GM18498 (cell line): ENCODE data around the gene WNK2.
A peak's percentile ranks its signal among the peaks of the same experiment; 100 is the strongest.
"Not testable (repeated sequence)": the region's sequence is repeated elsewhere in the genome, so short reads cannot be mapped to it uniquely, and the experiment has no call there.

Experiments
- ATAC-seq: cut with Tn5 transposase; IDR thresholded peaks from one replicate; pipeline ENCODE4 v1.9.1; 2021; ENCODE audit warnings: mild to moderate bottlenecking, moderate library complexity; ENCODE audit not compliant: unreplicated experiment

The WNK2 gene

GRCh38 chr9:93183663-93184431 lies at the start of gene WNK2:
WNK2 (plus strand) TSS chr9:93184139; CDS start chr9:93184930, 791 bp downstream.
- peak; percentile 61 for ATAC-seq

DNA sequence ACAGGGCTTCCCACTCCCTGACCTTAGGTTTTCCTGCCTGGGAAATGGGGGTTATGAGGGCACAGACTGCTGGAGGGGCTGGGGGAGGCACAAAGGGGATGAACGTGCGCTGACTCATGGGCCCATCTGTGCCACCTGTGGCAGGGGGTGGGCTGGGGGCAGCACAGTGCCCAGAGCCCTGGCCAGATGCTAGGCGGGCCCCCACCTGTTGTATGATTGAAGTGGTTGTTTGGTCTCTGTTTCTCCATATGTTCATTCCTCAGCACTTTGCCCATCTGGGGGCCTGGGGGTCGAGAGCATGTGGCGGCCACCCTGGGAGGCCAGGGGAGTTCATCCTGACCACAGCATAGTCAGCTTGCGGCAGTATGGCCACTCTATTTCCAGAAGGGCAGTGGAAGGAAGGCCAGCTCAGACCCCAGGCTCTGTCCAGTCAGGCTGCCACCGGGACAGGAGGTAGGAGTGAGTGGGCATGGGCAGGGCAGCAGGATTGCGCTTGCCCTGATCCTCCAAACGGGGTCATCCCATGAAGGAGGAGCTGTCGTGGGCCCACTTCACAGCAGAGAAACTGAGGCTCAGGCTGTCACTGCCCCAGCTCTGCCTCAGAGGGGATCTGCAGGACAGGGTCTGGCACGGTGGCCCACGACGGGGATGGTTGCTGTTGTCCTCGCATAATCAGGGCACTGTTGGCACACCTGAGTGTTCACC lies 49.0 kb upstream of the WNK2 start:
- no peak for ATAC-seq

DNA sequence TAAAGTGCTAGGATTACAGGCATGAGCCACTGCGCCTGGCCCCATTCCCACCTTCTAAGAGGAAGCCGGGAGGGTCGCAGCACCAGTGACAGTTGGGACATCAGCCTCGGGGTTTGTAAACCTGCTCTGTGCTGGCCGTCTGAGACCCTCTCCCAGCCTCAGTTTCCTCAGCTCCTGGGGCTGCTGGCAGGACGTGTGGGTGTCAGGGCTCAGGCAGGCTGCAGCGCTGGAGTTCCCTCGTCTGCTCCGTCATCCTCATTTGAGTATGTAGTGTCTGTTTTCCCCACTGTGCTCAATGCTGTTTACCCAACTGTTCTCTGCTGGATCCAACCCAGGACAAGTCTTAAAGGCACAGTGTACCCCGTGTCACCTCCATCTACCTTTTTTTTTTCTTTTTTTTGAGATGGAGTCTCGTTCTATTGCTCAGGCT lies 47.9 kb upstream of the WNK2 start:
- ATAC-seq = no peak

GRCh38 chr9:93137362-93137761 lies 46.6 kb upstream of the WNK2 start:
- ATAC-seq = no peak

GRCh38 chr9:93138171-93138764 lies 45.7 kb upstream of the WNK2 start:
- no peak for ATAC-seq

- ATAC-seq = no peak
These were observed 44.4 kb upstream of the WNK2 start for GRCh38 chr9:93139365-93140182.

GRCh38 chr9:93141771-93142483 lies 42.0 kb upstream of the WNK2 start:
- no peak for ATAC-seq

- no peak for ATAC-seq
These were observed 40.0 kb upstream of the WNK2 start for GRCh38 chr9:93143830-93144530.

DNA sequence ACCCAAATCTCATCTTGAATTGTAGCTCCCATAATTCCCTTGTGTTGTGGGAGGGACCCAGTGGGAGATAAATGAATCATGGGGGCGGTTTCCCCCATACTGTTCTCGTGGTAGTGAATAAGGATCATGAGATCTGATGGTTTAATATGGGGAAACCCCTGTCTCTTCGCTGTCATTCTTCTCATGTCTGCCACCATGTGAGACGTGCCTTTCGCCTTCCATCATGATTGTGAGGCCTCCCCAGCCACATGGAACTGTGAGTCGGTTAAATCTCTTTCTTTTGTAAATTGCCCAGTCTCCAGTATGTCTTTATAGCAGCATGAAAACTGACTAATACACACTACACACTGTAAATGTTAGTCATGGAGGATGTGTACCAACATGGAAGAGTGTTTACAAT lies 37.2 kb upstream of the WNK2 start:
- ATAC-seq = not testable (repeated sequence)

DNA sequence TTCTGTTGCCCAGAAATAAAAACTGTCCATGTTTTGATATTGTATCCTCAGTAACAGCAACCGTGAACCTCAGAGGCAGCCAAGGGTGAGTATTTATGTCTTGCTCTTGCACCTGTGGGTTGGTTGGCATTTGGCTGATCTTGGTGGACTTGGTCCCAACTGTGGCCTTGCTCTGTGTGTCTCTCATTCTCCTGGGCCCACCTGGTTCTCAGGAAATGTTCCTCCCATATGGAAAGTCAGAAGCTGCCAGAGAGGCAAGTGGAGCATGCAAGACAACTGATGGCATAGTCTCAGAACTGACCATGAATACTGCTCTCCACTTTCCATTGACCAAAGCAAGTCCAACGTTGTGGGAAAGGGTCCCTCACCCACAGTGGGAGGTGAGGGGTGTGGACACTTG lies 36.3 kb upstream of the WNK2 start:
- ATAC-seq = no peak

GRCh38 chr9:93148721-93149120 lies 35.2 kb upstream of the WNK2 start:
- no peak for ATAC-seq

GRCh38 chr9:93149361-93149760 lies 34.6 kb upstream of the WNK2 start:
- ATAC-seq = no peak

DNA sequence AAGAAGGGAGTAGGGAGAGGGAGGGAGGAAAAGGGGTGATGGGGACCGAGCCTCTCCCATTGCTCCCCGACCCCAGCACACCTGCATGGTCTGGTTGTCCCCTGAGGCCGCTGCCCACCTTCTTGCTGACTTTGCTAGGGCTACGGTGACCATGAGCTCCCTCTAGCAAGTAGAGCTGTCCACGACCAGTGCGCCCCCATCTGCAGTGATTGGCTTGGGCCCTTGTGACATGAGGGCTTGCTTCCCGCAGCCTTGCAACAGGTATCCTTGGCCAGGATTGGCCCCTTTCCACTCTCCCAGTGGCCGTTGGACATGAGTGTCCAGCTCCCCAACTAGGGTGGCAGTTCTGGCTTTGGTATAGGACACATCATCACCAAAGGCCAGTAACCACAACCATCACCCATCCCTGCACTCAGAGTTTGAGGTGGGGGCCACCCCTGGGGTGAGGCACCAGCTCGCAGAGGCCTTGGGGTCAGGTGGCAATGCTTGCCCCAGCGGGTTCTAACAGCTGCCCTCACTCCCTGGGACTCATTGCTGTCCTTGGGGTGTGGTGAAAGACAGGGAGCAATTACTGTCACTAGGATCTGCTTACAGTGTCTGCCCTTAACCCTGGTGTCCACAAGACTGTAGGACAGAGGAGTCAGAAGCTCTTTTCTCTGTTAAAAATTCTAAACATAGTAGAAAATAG lies 32.7 kb upstream of the WNK2 start:
- no peak for ATAC-seq

GRCh38 chr9:93154293-93154903 lies 29.5 kb upstream of the WNK2 start:
- ATAC-seq = no peak

GRCh38 chr9:93155716-93156474 lies 28.0 kb upstream of the WNK2 start:
- no peak for ATAC-seq

DNA sequence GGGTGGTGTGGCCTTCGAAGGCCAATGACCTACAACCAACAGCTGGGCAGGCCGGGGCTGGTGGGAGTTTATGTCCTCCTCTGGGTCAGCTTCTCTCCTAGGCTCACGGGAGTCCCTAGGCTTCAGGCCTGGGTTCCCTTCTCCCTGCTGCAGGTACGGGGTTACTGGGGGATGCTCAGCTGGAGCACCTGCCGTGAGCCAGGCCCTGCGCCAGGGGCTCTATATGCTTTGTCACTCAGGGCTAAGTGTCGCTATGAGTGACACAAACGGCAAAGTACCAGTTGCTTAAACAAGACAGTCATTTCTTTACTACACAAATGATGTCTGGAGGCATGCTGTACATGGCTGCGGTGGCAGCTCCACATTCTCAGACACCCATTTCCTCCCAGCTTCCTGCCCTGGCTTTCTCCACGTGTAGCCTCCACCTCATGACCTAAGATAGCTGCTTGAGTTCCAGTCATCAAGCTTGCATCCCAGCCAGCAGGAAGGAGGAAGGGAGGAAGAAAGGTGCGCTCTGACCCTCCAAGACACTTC lies 27.4 kb upstream of the WNK2 start:
- ATAC-seq = peak; percentile 38

DNA sequence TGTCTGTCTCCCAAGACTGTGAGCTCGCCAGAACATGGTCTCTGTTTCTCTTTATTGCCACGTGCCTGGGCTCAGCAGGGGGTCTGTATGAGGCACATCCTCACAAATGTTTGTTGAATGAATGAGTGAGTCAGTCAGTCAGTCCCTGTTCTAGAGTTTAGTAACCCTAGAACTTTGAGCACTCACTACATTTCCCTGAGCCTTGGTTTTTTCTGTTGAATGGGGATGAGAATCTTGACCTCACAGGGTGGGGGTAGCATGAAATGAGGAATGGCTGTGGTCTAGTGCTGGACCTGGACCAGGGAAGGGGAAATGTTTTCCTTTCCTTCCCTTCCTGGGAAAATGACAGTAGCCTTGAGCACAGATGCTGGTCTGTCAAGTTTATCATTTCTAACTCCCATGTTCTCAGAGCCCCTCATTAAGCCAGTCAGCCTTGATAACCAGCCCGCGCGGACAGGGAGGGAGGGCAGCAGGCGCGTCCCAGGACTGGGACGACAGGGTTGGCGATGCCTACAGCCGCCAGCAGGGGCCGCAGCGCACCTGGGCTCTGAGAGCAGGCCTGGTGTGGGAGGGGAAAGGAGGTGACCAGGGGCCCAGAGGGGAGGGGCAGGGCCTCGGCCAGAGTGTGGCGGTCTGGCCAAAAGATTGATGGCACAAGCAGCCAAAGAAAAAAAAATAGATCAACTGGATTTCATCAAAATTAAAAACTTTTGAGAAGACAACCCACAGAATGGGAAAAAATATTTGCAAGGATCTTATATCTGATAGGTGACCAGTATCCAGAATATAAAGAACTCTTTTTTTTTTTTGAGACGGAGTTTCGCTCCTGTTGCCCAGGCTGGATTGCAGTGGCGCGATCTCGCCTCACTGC lies 24.1 kb upstream of the WNK2 start:
- ATAC-seq = peak; percentile 90
